LoVo (cell line): Measurements from ENCODE around the gene RAB3GAP2.
"Not testable (repeated sequence)": the region's sequence is repeated elsewhere in the genome, so short reads cannot be mapped to it uniquely, and the experiment has no call there.

ENCODE experiments used
- DNase-seq: peaks from one replicate; pipeline ENCODE4 v3.0.0-alpha.2; 2016; ENCODE audit warnings: low spot score

RAB3GAP2 gene

GRCh38 chr1:220137019-220137786, 135.1 kb downstream of the RAB3GAP2 start:
- no peak for DNase-seq

GRCh38 chr1:220135755-220136154, 136.5 kb downstream of the RAB3GAP2 start:
- no peak for DNase-seq

- no peak for DNase-seq
Measured at GRCh38 chr1:220129479-220130210, 142.6 kb downstream of the RAB3GAP2 start.

DNA sequence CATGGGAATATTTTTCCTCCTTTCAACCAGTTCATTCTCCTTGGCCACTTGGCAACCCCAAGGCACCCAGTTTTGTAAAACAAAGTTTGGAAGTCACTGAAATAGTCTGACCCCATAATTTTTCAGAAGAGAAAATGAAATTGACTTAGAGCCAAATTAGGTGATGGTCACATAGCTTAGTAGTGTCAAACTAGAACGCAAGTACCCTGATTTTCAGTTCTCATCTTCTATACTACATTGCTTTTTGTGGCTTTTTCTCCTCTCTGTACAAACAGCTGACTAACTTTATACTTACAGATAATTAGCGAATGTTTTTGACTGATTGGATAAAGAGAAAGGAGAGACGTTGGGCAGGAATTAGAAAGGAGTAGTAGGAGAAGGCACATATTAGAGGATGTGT, 145.2 kb downstream of the RAB3GAP2 start:
- DNase-seq, result no peak

GRCh38 chr1:220124542-220124941, 147.7 kb downstream of the RAB3GAP2 start:
- no peak for DNase-seq

DNA sequence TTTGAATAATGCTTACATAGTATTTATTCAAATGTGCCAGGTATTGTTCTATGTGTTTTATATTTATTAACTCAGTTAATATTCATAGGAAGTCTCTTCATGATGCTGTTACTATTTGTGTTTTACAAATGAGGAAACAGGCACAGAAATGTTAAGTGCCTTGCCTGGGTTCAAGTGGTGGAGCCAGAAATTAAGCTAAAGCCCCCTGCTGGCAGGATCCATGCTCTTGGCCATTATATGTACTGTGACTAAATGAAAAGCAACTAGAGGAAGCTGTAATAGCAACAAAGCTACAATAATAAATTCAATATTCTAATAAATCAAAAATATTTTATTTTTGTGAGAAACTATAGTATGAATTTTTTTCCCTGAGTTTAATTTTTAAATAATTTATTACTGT, 148.4 kb downstream of the RAB3GAP2 start:
- DNase-seq, result no peak

DNA sequence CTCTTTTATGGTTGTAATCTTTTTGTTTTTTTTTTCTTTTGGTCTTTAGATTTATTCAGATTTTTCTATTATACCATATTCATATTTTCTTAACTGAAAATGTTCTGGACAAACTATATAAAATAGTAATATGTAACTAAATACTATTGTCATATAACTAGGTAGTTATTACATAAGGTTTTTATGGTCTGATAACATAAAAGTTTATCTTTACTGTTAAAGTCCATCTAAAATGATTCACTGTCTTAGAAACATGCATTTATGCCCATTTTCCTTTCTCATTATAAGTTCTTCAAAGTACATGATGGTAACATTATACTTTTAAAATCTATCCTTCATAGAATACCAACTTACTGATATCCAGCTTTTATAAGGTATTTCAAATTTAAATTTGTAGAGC, 149.2 kb downstream of the RAB3GAP2 start:
- DNase-seq, result no peak

DNA sequence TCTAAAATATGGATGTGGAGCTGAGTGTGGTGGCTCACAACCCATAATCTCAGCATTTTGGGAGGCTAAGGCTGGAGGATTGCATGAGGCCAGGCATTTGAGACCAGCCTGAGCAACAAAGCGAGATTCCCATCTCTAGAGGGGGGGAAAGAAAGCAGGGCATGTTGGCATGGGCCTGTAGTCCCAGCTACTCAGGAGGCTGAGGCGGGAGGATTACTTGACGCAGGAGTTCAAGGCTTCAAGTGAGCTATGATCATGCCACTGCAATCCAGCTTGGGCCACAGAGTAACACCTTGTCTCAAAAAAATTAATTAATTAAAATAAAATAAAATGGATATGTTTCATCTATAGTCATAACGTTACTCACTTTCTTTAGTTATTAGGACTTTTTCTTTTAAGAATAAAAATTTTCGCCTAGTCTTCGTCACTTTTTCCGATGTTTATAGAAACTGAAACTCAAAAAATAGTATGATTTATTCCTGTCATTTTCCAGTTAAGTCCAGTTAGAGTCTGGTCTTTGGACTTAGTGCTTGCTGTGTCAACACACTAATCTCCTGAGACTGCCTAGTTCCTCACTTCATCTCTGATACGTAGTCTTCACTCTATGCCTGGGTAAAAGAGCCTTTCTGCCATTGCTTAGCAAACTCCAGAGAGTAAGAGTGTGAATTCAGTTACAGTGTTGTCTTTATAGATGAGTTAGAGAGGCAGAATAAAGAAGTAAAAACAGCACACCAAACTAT, 150.3 kb downstream of the RAB3GAP2 start:
- peak; percentile 41 for DNase-seq

DNA sequence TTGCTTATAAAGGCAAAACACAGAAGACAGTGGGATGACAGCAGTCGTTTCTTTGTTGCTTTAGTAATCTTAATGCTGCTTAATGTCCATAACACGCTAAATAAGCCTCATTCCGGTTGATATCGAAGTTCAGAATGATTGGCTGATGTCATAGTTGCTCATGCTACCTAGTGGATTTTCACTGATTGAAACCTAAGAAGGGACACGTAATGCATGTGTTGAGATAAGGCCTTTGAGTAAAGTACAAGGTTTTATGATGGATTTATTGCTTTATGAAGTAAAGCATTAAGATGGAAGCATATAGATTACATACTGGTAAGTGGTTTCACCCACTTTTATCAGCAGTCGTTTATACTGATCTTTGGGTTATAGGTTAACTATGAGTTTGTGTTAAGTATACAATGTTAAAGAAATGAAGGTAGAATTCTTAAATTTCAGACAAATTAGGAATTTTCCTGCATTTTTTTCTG, 153.2 kb downstream of the RAB3GAP2 start:
- DNase-seq, result peak; percentile 86

- DNase-seq, result no peak
Measured at GRCh38 chr1:220113136-220113695, 159.0 kb downstream of the RAB3GAP2 start.

DNA sequence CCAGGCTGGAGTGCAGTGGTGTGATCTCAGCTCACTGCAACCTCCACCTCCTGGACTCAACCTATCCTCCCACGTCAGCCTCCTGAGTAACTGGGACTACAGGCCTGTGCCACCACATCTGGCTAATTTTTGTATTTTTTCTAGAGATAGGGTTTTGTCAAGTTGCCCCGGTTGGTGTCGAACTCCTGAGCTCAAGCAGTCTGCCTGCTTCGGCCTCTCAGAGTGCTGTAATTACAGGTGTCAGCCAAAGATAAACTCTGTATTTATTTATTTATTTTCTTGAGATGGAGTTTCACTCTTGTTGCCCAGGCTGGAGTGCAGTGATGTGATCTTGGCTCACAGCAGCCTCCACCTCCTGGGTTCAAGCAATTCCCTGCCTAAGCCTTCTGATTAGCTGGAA, 159.7 kb downstream of the RAB3GAP2 start:
- DNase-seq, result not testable (repeated sequence)

- DNase-seq, result not testable (repeated sequence)
Measured at GRCh38 chr1:220110473-220110872, 161.8 kb downstream of the RAB3GAP2 start.

DNA sequence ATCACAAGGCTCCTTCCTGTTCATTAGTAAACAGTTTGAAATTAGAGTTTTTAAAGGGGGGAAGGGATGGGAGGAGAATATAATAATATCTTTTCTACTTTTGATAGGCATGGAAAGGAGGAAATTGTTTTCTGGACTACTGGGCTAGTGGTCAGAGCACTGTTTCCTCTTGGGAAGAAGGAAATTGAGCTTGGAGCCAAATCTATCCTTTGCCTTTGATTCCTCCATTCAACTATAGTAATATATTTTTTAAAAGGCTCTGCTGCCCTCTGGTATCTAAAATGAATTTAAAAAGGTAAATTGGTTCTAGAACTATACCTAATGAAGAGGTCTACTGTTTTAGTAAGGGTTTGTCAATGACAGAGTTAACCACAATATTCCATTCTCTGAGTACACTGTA, 172.4 kb downstream of the RAB3GAP2 start:
- DNase-seq, result no peak
